NCI-H2081 treated with DMSO at 0.1 percent for 48 hours (cell line): ENCODE measurements around the gene MAP3K3.

Experiments used
- DNase-seq: peaks from one replicate; lab custom pipeline; 2025; lab: John Stamatoyannopoulos, UW

Gene MAP3K3

DNA sequence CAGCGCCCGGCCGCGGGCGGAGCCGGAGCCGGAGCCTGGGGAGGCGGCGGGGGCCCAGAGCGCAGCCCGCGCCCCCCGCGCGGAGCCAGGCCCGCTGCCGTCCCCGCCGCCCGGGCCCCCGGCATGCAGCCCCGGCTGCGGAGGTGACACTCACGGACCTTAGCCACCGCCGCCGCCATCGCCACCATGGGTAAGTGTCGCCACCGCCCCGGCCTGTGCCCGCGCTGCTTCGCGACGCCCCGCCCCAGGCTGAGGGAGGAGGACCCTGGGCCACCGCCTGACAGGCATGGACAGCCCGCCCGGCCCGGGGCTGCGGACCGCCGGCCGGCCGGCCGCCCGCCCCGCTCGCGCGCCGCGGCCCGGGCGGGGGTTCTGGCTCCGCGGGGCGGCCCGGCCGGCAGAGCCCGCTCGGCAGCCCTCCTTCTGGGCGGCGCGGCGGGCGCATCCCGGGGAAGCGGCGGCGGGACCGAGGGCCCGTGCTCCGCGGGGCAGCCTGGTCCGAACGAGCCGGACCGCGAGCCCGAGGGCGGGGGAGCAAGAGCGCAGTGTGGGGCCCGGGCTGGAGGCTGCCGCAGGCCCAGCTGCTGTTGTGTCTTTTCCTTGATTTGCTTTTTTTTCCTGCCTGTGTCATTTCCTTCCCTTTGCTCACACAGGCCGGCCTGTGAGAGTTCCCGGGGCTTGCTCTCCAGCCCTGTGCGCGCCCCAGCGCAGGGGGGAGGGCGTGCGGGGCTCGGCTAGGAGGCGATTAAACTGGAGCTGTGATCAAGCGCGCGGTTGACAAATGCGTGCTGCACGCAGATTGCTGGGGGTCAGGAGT lies 565 bp downstream of the MAP3K3 start:
- DNase-seq = no peak

DNA sequence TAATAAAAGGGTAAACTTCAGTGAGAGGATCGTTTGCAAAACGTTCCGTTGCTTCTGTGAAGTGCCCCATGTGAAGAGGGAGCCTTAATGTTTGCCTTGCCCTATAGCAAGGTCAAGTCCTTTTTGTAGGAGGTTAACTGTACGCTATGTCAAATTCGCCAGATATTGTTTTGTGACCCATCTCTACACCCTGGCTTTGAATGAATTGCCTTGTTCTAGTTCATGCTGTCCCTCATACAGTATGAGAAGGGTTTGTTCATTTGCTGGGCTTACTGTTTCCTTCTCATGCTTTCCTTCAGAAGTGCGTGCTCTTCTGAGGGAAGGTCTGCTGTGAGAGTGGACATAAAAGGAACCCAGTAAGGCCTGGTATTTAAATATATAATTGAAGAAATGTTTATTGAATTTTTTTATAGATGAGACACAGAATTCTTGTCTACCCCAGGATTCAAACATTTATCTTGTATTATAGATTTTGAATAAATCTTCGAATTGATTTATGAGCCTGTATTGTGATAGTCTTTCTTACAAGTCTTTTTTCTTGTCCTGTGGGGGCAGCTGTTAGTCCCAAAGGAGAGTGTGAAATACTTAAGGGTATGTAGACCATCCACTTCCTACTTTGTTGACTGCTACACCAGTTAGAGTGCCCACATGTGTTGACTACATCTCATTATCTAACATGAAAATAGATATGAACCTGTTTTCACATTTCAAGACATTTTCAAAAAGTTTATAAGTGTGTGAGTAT lies 1.7 kb downstream of the MAP3K3 start:
- no peak for DNase-seq

DNA sequence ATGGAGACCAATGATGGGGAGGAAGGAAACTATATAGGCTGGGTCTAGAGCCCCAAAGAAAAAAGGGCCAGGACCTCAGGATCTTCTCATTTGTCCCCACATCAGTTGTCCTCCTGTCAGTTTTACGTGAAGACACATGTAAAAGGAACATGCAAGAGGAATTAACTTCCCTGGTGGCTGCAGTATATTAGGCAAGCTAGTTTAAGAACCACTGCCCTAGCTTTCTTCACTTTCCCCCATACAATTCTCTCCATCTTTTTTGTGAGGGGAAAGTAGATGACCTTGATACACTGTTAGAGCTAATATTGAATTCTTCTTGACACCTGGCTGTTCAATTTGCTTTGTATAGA lies 2.3 kb downstream of the MAP3K3 start:
- DNase-seq = no peak

DNA sequence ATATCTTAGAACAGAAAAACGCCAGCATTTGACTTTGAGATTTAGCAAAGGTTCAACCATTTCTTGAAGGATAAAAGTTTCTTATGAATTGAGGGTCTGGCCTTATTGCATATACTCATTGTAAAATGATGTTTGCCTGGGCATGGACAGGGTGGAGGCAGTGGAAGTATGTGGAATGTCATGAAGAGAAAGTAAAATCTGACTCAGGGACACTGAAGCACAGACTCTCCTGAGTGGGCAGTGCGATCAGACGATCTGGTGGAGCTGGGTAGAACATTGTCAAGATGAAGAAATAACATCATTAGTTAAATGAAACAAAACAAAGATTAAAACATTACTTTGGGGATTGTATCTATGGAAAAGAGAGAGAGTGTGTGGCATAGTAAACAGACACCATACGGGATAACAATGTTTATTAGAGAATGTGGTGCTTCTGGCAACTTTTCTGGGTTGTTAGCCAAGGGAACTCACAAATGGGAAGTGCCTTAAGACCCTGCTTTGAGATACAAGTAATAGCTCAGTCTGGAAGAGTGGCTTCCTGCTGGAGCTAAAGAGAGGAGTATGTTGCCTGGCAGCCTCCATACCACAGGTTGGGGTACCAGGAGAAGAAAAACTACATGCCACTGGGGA lies 4.4 kb downstream of the MAP3K3 start:
- DNase-seq = no peak

DNA sequence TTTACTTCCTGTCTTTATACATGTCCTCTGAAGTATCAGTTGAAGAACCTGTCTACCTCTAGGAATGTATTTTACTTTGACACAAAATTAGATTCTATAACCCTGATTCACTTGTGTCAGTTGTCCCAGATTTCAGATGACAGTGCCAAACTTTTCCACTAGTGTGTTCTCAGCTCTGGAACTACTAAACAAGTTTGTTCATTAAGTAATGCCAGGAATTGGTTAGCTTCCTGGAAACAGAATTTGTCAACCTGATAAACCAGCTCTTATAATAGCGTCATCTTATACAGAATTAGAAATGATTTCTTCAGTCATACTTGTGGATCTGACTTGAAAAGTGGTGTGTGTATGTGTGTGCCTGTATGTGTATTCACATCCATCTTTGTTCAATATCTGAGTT lies 7.4 kb downstream of the MAP3K3 start:
- DNase-seq = no peak

DNA sequence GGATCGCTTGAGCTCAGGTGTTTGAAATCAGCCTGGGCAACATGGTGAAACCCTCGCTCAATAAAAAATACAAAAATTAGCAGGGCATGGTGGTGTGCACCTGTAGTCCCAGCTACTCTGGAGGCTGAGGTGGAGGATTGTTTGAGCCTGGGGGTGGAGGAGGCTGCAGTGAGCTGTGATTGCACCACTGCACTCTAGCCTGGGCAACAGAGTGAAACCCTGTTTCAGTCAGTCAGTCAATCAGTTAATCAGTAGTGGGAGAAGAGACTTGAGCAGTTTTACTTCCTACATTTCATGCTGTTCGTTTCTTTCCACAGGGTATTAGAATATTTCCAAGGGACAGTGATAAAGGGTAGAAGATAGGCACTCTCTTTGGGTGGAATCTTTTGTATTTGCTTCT lies 8.8 kb downstream of the MAP3K3 start:
- no peak for DNase-seq

DNA sequence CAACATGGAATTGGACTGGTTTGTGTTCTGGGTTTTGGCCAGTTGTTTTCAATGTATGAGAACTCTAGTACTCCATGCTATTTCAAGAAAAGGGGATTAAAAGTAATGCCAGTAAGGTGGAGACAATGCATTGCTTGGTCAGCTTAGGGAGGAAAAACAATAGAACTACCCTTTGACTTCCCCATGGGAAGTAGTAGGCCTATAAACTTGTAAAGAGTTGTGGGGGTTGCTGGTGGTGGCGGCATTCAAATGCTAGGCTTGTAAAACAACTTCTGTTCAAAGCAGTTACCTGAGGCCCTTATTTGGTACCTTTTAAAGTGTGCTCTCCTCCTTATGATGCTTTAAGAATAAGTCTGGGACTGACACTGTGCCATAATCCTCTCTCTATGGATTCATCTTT lies 9.4 kb downstream of the MAP3K3 start:
- DNase-seq = no peak

DNA sequence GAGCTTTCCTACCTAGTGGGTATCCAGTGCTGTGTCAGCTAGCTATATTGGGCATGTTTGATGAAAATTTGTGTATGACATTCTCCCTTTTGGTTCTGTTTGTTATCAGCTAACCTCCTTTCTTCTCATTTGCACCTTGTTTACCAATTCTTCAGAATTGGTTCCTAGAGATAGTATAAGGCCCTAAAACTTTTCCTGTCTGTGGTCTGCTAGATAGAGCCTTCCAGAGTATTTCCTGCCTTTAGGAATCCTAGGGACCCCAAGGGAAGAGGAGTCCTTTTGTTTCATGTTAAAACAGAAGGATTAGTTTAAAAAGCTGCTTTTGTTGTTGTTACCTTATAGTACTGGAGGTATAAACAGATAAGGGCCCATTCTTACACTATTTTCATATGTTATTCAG lies 11.5 kb downstream of the MAP3K3 start:
- DNase-seq = no peak

DNA sequence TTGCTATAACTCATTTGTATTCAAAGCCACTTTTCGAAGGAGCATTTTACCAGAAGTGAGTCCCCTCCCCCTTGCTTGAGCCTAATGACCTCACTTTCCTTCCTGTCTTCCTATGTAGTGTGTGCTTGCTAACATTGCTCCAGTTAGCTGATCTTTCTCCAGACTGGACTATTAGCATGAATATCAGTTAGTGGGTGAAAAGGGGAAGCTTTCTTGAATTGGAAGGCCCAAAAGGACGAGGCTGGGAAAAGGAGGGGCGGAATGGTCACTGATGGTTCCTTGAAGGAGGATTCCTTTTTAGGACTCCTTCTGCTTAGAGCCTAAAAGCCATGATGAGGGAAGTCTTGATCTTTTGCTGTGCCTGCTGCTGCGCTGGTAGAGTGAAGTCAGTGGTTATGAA lies 11.9 kb downstream of the MAP3K3 start:
- no peak for DNase-seq

DNA sequence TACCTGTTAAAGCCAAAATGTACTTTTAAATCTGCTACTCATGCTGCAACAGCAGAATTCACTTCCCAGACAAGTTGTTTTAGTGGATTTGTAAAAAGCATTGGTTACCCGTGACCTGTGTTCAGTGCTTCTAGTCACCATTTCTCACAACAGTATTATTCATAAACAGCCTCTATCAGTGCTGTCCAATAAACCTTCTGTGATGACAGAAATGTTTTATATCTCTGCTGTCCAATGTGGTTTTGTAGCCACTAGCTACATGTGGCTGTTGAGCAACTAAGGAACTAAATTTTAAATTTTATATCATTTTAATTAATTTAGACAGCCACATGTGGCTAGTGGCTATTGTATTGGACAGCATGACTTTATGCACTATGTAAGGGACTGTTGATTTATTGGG lies 12.6 kb downstream of the MAP3K3 start:
- DNase-seq = no peak

DNA sequence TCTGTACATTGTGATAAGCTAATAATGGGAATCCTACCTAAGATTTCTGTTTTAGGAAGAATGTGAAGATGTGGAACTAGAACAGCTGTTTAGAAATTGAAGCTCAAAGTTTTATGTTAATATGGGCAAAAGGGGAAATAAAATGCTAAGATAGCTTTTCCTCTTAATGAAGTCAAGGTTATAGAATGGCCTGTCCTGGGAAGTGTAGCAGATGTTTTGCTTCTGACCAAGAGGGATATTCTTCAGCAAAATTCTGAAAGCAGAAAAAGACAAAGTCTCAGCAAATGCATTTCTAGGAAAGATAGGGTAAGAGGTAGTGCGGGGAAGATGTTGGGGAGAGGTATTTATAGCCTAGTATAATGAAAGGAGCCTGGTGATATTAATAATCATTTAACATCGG lies 13.1 kb downstream of the MAP3K3 start:
- no peak for DNase-seq

DNA sequence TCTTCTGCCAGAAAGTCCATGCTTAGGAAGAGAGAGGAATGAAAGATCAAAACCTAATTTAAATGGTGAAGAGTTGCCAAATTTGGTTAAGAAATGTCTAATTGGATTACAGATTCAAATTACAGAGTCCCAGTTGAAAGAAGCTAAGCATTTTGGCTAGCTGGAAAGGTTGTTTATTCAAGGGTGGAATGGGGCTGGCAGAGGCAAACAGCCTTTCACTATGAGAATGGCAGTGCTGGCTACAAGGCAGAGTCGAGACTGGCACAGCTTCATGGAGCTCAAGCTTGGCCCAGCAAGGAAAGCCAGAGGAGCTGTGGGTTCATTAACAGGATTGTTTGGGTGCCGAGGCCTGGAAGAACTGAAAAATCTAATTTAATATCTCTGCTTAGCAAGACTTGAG lies 13.6 kb downstream of the MAP3K3 start:
- no peak for DNase-seq

DNA sequence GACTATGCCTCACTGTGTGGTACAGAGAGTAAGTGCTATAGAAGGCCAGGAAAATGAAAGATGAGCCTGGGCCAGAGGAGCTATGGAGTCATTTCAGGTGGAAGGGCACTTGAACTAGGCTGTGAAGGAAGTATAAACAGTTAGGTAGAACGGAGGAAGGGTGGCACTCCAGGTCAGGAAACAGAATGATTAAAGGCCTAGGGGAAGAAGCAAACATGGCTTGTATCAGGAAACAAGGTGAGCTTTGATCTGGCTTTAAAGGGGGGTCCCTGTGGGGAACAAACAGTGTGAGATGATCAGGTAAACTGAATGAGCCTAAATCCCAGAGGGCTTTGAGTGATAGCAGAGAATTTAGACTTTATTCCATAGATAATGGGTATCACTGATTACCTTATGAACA lies 16.9 kb downstream of the MAP3K3 start:
- no peak for DNase-seq

DNA sequence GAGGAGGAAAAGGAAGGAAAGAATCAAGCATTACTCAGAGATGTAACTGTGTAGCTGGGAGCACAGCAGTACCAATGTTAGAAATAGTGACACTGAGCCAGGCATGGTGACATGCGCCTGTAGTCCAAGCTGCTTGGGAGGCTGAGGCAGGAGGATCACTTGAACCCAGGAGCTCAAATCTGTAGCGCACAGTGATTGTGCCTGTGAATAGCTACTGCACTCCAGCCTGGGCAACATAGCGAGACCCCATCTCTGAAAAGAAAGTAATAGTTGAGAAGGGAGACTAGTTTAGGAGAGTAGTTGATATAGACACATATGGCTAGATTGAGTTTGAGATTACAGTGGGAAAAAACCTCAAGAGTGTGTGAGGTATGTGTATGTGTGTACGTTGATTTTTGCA lies 17.8 kb downstream of the MAP3K3 start:
- DNase-seq = no peak

DNA sequence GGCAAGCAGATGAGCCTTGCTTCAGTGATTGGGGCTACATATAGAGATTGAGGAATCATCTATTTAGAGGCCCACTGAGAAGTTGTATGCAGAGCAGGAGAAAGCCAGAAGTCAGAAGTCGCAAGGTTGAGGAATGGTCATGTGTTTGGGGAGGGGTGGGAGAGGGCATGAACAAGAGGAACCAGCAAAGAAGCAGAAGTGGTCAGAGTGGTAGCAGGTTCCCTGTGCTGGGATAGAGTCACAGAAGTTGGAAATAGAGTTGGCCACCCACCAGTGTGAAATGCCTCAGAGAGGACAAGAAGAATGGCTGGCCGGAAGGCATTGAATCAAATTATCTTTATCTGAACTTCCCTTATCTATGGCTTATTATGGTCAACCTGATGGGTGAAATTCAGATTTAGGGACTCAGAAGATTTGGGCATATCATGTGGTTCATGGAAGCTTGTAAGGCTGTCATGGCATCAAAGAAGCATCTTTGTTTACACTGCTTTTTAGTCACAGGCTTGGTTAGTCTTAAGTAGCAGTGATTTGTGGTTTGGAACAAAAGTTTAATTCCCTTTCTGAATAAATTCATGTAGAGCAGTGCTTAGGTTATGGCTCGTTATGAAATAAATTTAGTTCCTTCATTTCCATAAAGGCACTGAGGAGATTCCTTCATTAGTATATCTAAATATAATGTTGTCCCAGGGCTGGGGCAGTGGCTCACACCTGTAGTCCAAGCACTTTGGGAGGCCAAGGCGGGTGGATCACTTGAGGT lies 19.7 kb downstream of the MAP3K3 start:
- no peak for DNase-seq

DNA sequence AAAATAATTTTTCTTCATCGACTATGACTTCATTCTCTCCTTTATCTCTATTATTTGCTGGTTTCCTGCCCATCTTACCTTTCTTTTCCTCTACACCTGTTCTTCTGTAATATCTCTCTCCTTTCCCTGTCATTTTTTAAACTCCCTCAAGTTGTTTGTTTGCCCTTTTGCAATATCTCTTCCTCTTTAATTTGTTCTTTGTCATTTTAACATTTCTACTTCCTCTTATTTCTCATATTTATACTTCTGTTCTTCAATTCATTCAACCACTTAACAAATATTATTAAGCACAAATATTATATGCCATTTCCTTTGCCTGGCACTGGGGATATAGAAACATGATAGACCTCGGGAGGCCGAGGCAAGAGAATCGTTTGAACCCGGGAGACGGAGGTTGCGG lies 22.6 kb downstream of the MAP3K3 start:
- no peak for DNase-seq

DNA sequence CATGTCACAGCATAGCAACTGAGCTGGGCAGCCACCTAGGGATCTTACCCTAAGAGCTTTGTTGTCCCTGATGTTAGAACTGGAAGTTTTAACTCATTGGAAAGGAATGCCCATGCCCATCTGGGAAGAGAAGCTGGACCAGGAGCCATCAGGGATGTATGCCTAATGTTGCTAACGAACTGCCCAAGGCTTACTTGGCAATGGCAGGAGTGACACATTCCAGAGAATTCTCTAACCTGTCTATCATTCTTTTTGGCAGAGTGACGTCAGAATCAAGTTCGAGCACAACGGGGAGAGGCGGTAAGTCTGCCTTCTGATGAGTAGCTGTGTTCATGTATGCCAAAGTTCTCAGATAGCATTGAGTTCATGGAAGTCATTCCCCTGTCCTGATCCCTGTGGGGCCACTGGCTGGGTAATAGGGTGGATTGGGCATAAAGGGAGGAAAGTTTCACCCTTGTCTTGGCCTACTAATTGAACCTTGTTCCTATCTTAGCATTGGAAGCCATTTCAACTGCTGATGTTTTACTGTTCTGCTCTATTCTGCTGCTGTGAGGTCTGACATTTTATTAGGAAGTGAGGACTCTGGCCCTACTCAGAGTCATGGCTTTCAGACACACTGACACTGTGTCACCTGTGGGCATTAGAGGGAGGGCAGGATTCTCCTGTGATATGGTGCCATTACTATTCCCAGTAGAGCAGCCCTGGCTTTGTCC lies 23.7 kb downstream of the MAP3K3 start:
- DNase-seq = no peak

DNA sequence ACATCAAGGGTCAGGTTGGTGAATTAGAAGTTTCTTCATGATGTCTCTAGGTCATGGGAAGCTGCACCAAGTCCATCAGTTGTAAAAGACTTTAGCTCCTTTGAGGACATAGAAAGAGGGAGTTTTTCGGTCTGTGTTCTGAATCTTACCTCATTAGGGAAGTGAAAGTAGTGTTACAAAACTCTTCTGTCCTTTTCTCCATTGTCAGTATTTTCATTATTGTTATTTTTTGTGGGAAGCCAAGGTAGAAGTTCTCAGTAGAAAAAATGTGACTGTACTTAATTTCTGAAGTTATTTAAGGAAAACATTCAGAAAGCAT lies 24.2 kb downstream of the MAP3K3 start:
- DNase-seq = no peak

DNA sequence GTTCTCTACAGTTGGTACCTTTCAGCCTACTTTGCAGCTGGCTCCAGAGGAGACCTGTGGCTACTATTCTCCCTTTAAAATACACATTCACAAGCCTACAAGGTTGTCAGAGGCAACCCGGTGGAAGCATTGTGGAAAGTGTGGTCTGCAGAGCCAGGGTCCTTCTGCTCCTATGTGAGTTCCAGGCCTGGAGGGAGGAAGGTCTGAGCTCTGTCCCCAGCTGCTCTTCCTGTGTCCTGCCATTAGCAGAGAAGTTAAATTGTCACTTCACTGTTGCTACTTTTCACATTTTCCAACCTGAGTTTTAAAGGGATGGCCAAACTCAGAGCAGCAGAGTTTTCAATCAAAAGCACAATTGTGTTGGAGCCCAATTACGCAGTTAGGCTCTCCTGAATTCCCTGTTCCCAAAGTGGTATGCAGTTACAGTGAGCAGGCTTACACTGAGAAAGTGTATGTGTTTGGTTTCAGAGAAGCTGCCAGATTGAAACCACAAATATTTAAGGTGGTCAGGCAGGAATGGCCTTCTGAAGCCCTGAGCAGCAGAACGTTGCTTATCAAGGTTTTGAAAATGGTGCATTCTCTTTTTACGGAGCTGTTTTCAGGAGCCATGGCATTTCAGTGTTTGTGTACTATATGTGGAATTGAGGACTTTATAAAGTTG lies 25.0 kb downstream of the MAP3K3 start:
- DNase-seq = no peak

DNA sequence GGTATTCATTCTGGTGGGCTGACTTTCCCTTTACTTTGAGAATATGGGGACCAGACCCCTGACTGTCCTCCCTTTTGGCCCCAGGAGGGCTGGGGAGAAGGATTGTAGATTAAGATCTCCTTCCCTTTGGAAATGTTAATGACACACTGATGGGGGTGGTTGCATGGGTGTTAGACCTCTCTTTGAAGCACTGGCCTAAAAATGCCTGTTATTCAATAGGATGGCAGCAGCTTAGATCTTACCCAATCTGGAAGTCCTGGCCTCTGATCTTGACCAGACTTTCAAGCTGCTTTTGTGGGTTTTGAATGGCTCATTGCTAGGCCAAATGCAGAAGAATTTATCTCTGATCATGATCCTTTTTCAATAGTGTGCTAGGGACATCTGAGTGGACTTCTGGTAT lies 25.7 kb downstream of the MAP3K3 start:
- DNase-seq = no peak

DNA sequence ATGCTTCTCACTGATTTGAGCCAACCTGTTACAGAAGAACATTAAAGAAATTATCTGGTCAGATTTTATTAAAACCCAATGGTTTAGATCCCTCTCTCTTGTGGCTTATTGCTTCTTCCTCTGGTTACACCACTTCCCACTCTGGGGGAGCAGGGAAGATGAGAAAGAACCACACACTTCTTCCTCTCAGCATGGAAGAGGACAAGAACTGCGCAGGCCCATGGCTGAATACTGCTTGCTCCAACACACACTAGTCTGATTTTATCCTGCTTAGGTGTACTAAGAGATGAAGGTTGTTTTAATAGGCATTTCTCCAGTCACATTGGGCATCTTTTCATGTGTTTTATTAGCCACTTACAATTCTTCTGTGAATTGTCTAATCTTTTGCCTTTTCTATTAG lies 27.6 kb downstream of the MAP3K3 start:
- no peak for DNase-seq

DNA sequence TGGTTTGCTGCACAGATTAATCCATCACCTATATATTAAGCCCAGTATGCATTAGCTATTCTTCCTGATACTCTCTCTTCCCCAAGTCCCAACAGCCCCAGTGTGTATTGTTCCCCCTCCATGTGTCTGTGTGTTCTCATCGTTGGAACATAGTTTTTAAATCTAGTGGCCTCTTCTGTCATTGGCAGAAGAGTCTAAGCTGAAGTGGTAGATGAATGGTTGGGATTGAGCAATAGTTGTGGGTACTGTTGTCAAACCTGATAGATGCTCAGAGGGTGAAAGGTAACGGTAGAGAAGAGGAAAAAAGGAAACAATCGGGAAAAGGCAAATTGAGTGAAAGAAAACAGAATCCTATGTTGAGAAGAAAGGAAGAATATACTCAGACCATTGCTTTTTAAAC lies 29.9 kb downstream of the MAP3K3 start:
- DNase-seq = no peak
